Liver (tissue), 9 donors: ENCODE measurements around the gene C20orf202. TPM values are rescaled to one million over a fixed set of nuclear protein-coding genes. Genes with fewer than 3 reads are reported as not detected.

Experiments used
- DNase-seq: peaks from one replicate; pipeline ENCODE4 v3.0.0-alpha.2; 2017; ENCODE audit warnings: low spot score
- H3K27ac ChIP-seq, 2 donors: one replicate each; pipeline ENCODE4 v1.7.0; 2013; ENCODE audit warnings: inconsistent platforms in 2 of 2, low read length in 2 of 2, control low read depth in 1 of 2, low read depth in 1 of 2, mild to moderate bottlenecking in 1 of 2
- H3K27me3 ChIP-seq, 4 donors: one replicate each; pipeline versions ENCODE4 v1.6.1 to v1.7.0; 2013; ENCODE audit warnings: low read length in 3 of 4, inconsistent platforms in 1 of 4, mild to moderate bottlenecking in 1 of 4, moderate library complexity in 1 of 4; ENCODE audit not compliant: control insufficient read depth in 4 of 4, insufficient read depth in 4 of 4
- H3K36me3 ChIP-seq, 4 donors: one replicate each; pipeline versions ENCODE4 v1.6.1 to v1.7.0; 2013; ENCODE audit warnings: low read length in 3 of 4, mild to moderate bottlenecking in 3 of 4, low read depth in 1 of 4, moderate library complexity in 1 of 4; ENCODE audit not compliant: control insufficient read depth in 4 of 4, insufficient read depth in 3 of 4
- H3K4me1 ChIP-seq, 4 donors: one replicate each; pipeline versions ENCODE4 v1.6.1 to v1.7.0; 2013; ENCODE audit warnings: low read length in 3 of 4, mild to moderate bottlenecking in 3 of 4, moderate library complexity in 1 of 4; ENCODE audit not compliant: control insufficient read depth in 4 of 4, insufficient read depth in 4 of 4
- H3K4me3 ChIP-seq, 3 donors: one replicate each; pipeline versions ENCODE4 v1.6.1 to v1.7.0; 2013; ENCODE audit warnings: low read length in 3 of 3, control low read depth in 1 of 3, low read depth in 1 of 3, mild to moderate bottlenecking in 1 of 3
- H3K9ac ChIP-seq, 2 donors: one replicate each; pipeline ENCODE4 v1.7.0; 2013; ENCODE audit warnings: low read length in 2 of 2, mild to moderate bottlenecking in 2 of 2, moderate library complexity in 2 of 2, control low read depth in 1 of 2, low read depth in 1 of 2
- H3K9me3 ChIP-seq, 4 donors: one replicate each; pipeline versions ENCODE4 v1.6.1 to v1.7.0; 2013; ENCODE audit warnings: low read length in 3 of 4; ENCODE audit not compliant: control insufficient read depth in 4 of 4
- ATF3 ChIP-seq: IDR thresholded peaks from 2 replicates; pipeline ENCODE4 v1.6.1; 2016; ENCODE audit warnings: antibody characterized with exemption
- CTCF ChIP-seq: fragments of 150-350 bp; IDR thresholded peaks from 2 replicates; pipeline ENCODE4 v1.5.1; 2017; ENCODE audit warnings: improper control_type of control experiment, low read depth, low read length; ENCODE audit not compliant: missing input control
- EGR1 ChIP-seq, 2 donors: IDR thresholded peaks; 2 replicates each; pipeline ENCODE4 v1.6.1; 2016 to 2018; ENCODE audit warnings: antibody characterized with exemption in 2 of 2, low read depth in 2 of 2
- FOXA1 ChIP-seq: IDR thresholded peaks from 2 replicates; pipeline ENCODE4 v1.6.1; 2016; ENCODE audit warnings: antibody characterized with exemption
- FOXA2 ChIP-seq: IDR thresholded peaks from 2 replicates; pipeline ENCODE4 v1.6.1; 2016; ENCODE audit warnings: antibody characterized with exemption
- GABPA ChIP-seq, 2 donors: IDR thresholded peaks in 1 of 2; conservative IDR thresholded peaks in 1 of 2; 2 replicates each; pipeline ENCODE4 v1.6.1; 2016; ENCODE audit warnings: antibody characterized with exemption in 2 of 2, mild to moderate bottlenecking in 1 of 2, moderate library complexity in 1 of 2
- HNF4A ChIP-seq, 2 donors: conservative IDR thresholded peaks; 2 replicates each; pipeline ENCODE4 v1.6.1; 2016; ENCODE audit warnings: antibody characterized with exemption in 2 of 2, mild to moderate bottlenecking in 2 of 2
- HNF4G ChIP-seq: IDR thresholded peaks from 2 replicates; pipeline ENCODE4 v1.6.1; 2016; ENCODE audit warnings: antibody characterized with exemption
- JUND ChIP-seq, 2 donors: IDR thresholded peaks; 2 replicates each; pipeline ENCODE4 v1.6.1; 2016; ENCODE audit warnings: antibody characterized with exemption in 2 of 2
- MAX ChIP-seq: IDR thresholded peaks from 2 replicates; pipeline ENCODE4 v1.6.1; 2016; ENCODE audit warnings: antibody characterized with exemption
- NR2F2 ChIP-seq: IDR thresholded peaks from 2 replicates; pipeline ENCODE4 v1.6.1; 2016; ENCODE audit warnings: antibody characterized with exemption
- RAD21 ChIP-seq, 2 donors: IDR thresholded peaks; 2 replicates each; pipeline ENCODE4 v1.6.1; 2016; ENCODE audit warnings: antibody characterized with exemption in 2 of 2, mild to moderate bottlenecking in 2 of 2
- REST ChIP-seq: IDR thresholded peaks from 2 replicates; pipeline ENCODE4 v1.6.1; 2016; ENCODE audit warnings: antibody characterized with exemption, mild to moderate bottlenecking
- RXRA ChIP-seq, 2 donors: IDR thresholded peaks; 2 replicates each; pipeline ENCODE4 v1.6.1; 2017 to 2018; ENCODE audit warnings: antibody characterized with exemption in 2 of 2, mild to moderate bottlenecking in 1 of 2
- SP1 ChIP-seq: IDR thresholded peaks from 2 replicates; pipeline ENCODE4 v1.6.1; 2018; ENCODE audit warnings: antibody characterized with exemption, mild to moderate bottlenecking
- TAF1 ChIP-seq: conservative IDR thresholded peaks from 2 replicates; pipeline ENCODE4 v1.6.1; 2016; ENCODE audit warnings: antibody characterized with exemption, mild to moderate bottlenecking
- YY1 ChIP-seq: IDR thresholded peaks from 2 replicates; pipeline ENCODE4 v1.6.1; 2016; ENCODE audit warnings: antibody characterized with exemption, mild to moderate bottlenecking
- ZBTB33 ChIP-seq: IDR thresholded peaks from 2 replicates; pipeline ENCODE4 v1.6.1; 2016; ENCODE audit warnings: antibody characterized with exemption
- WGBS: extraction: QIAGEN DNeasy Blood & Tissue Kit; methylation state at CpG from one replicate; pipeline ENCODE4 v1.1.7; 2013; 5-methylcytosine and 5-hydroxymethylcytosine counted together
- polyA plus RNA-seq, 2 donors: library from polyadenylated mRNA; stranded (reverse) in 1 of 2; unstranded in 1 of 2; fragments of 200-250 nt in 1 of 2; fragments of >200 nt in 1 of 2; fragmentation: Nextera tagmentation in 1 of 2; extraction: Ambion mirVana in 1 of 2; gene quantifications; one replicate each; pipeline versions ENCODE4 v1.2.1 to v1.2.3, GENCODE V29; 2013 to 2015
- total RNA-seq, 2 donors: library from RNA; depleted of rRNA; stranded (reverse); fragments of >200 nt; gene quantifications; one replicate each; pipeline ENCODE4 v1.2.3, GENCODE V29; 2014
- donor health status: healthy.
- donor health status: healthy.
- donor health status: healthy.
- donor health status: healthy.
- donor health status: healthy.

C20orf202 gene
- total and polyA plus RNA-seq, 4 donors, result 0.07 to 0.42 (median 0.12) TPM

GRCh38 chr20:1174787-1175186 is 28.5 kb upstream of the C20orf202 start:
- no peak overlapping the region for H3K9ac ChIP-seq
- peaks cover 0 to 27% (median 6%) of the 10 kb centered on the region in 4 donors for H3K36me3 ChIP-seq
- H3K27ac ChIP-seq, result no peak overlapping the region
- H3K9me3 ChIP-seq, result no peaks in the 10 kb centered on the region
- no peaks in the 10 kb centered on the region for H3K27me3 ChIP-seq
- H3K4me1 ChIP-seq, result peaks cover 5 to 16% (median 11%) of the 10 kb centered on the region in 4 donors
- TF ChIP-seq SP1 (no peak), EGR1 (IDR thresholded peaks at IDR 0.05; ENCODE audit: low read depth in 2 of 2) (no peak), RXRA (IDR thresholded peaks at IDR 0.05) (no peak), CTCF (no peak), HNF4G (no peak), TAF1 (no peak), FOXA2 (no peak), FOXA1 (no peak), REST (no peak), NR2F2 (no peak), RAD21 (IDR thresholded peaks at IDR 0.05) (no peak), YY1 (no peak), JUND (IDR thresholded peaks at IDR 0.05) (no peak), ZBTB33 (no peak), MAX (no peak), HNF4A (conservative IDR thresholded peaks at IDR 0.05) (no peak), GABPA (IDR thresholded peaks at IDR 0.05 in 1 of 2, conservative IDR thresholded peaks at IDR 0.05 in 1 of 2) (no peak), ATF3 (no peak)
- WGBS, result 88% methylated on average over 8 of the region's 8 CpGs
- H3K4me3 ChIP-seq, result no peak overlapping the region
- no peak for DNase-seq
